Uterus (tissue), 2 donors: ENCODE results near the gene STRIT1.

ENCODE experiments used
- CTCF ChIP-seq, 4 experiments: fragments of 200-600 bp in 2 of 4; fragments of 450-650 bp in 2 of 4; sonication (generic) in 2 of 4; IDR thresholded peaks; one replicate each; pipeline ENCODE4 v1.5.1; 2016 to 2019; ENCODE audit warnings: antibody characterized with exemption in 4 of 4, mild to moderate bottlenecking in 2 of 4, moderate library complexity in 1 of 4
- POLR2A ChIP-seq, 2 donors: fragments of 450-650 bp; IDR thresholded peaks; one replicate each; pipeline ENCODE4 v1.6.1; 2016; ENCODE audit warnings: antibody characterized with exemption in 2 of 2, mild to moderate bottlenecking in 1 of 2, moderate library complexity in 1 of 2

GRCh38 chr3:155244216-155244615, 49.3 kb downstream of the STRIT1 start:
- TF ChIP-seq POLR2A (IDR thresholded peaks at IDR 0.05): no peak
- no peak for TF ChIP-seq CTCF (IDR thresholded peaks at IDR 0.05)
